ENCODE measurements around the gene VAT1L.

VAT1L gene

GRCh38 chr16:77928096-77928495, 139.7 kb downstream of the VAT1L start:
- H2AFZ ChIP-seq (ENCODE audit: low read length): no peak overlapping the region
- no peak overlapping the region for H3K9ac ChIP-seq (ENCODE audit: low read length)
- no peaks in the 10 kb centered on the region for H3F3A ChIP-seq (ENCODE audit: insufficient read depth, low read length)
- H3K79me2 ChIP-seq (ENCODE audit: low read length): no peaks in the 10 kb centered on the region
- H3K4me2 ChIP-seq (ENCODE audit: low read depth, low read length): no peak overlapping the region
- no peaks in the 10 kb centered on the region for H3K9me2 ChIP-seq (replicated peaks; ENCODE audit: insufficient read depth, low read length)
- DNase-seq: no peak
- H4K20me1 ChIP-seq (ENCODE audit: insufficient read depth, low read length): no peaks in the 10 kb centered on the region
- H3K36me3 ChIP-seq (replicated peaks; ENCODE audit: insufficient read depth, low read length): no peaks in the 10 kb centered on the region
- no peak overlapping the region for H3K4me3 ChIP-seq (ENCODE audit: low read length)
- no peak for TF ChIP-seq CTCF (IDR thresholded peaks at IDR 0.05; ENCODE audit: low read length)
- TF ChIP-seq EZH2phosphoT487 (IDR thresholded peaks at IDR 0.05; ENCODE audit: low read length): no peak
- TF ChIP-seq EZH2 (optimal IDR thresholded peaks at IDR 0.05; ENCODE audit: low read depth, low read length): no peak
- H3K4me1 ChIP-seq (ENCODE audit: low read length): no peaks in the 10 kb centered on the region
- H3K9me3 ChIP-seq (replicated peaks; ENCODE audit: insufficient read depth, low read length): no peaks in the 10 kb centered on the region
- H3K27ac ChIP-seq (ENCODE audit: low read length): no peak overlapping the region
- no peaks in the 10 kb centered on the region for H3K27me3 ChIP-seq (replicated peaks; ENCODE audit: insufficient read depth, low read length)

- no peaks in the 10 kb centered on the region for H3K9me2 ChIP-seq (replicated peaks; ENCODE audit: insufficient read depth, low read length)
- no peaks in the 10 kb centered on the region for H3K36me3 ChIP-seq (replicated peaks; ENCODE audit: insufficient read depth, low read length)
- no peak for DNase-seq
- no peak overlapping the region for H3K4me3 ChIP-seq (ENCODE audit: low read length)
- no peaks in the 10 kb centered on the region for H3K4me1 ChIP-seq (ENCODE audit: low read length)
- no peaks in the 10 kb centered on the region for H3F3A ChIP-seq (ENCODE audit: insufficient read depth, low read length)
- H3K9me3 ChIP-seq (replicated peaks; ENCODE audit: insufficient read depth, low read length): no peaks in the 10 kb centered on the region
- no peak overlapping the region for H2AFZ ChIP-seq (ENCODE audit: low read length)
- TF ChIP-seq EZH2phosphoT487 (IDR thresholded peaks at IDR 0.05; ENCODE audit: low read length) (no peak), EZH2 (optimal IDR thresholded peaks at IDR 0.05; ENCODE audit: low read depth, low read length) (no peak), CTCF (IDR thresholded peaks at IDR 0.05; ENCODE audit: low read length) (no peak)
- no peaks in the 10 kb centered on the region for H3K27me3 ChIP-seq (replicated peaks; ENCODE audit: insufficient read depth, low read length)
- H3K4me2 ChIP-seq (ENCODE audit: low read depth, low read length): no peak overlapping the region
- H3K9ac ChIP-seq (ENCODE audit: low read length): no peak overlapping the region
- H4K20me1 ChIP-seq (ENCODE audit: insufficient read depth, low read length): no peaks in the 10 kb centered on the region
- H3K79me2 ChIP-seq (ENCODE audit: low read length): no peaks in the 10 kb centered on the region
- no peak overlapping the region for H3K27ac ChIP-seq (ENCODE audit: low read length)
Measured at GRCh38 chr16:77929004-77929403, 140.6 kb downstream of the VAT1L start.

- Histone ChIP-seq H3K4me2 (ENCODE audit: low read depth, low read length) (no peak overlapping the region), H3F3A (ENCODE audit: insufficient read depth, low read length) (no peaks in the 10 kb centered on the region), H3K4me3 (ENCODE audit: low read length) (no peak overlapping the region), H3K27ac (ENCODE audit: low read length) (no peak overlapping the region), H2AFZ (ENCODE audit: low read length) (no peak overlapping the region), H3K36me3 (replicated peaks; ENCODE audit: insufficient read depth, low read length) (no peaks in the 10 kb centered on the region), H3K4me1 (ENCODE audit: low read length) (no peaks in the 10 kb centered on the region), H3K9ac (ENCODE audit: low read length) (no peak overlapping the region), H3K9me3 (replicated peaks; ENCODE audit: insufficient read depth, low read length) (no peaks in the 10 kb centered on the region), H4K20me1 (ENCODE audit: insufficient read depth, low read length) (no peaks in the 10 kb centered on the region), H3K79me2 (ENCODE audit: low read length) (no peaks in the 10 kb centered on the region), H3K27me3 (replicated peaks; ENCODE audit: insufficient read depth, low read length) (no peaks in the 10 kb centered on the region), H3K9me2 (replicated peaks; ENCODE audit: insufficient read depth, low read length) (no peaks in the 10 kb centered on the region)
- DNase-seq: no peak
- TF ChIP-seq EZH2 (optimal IDR thresholded peaks at IDR 0.05; ENCODE audit: low read depth, low read length) (no peak), CTCF (IDR thresholded peaks at IDR 0.05; ENCODE audit: low read length) (no peak), EZH2phosphoT487 (IDR thresholded peaks at IDR 0.05; ENCODE audit: low read length) (no peak)
Measured at GRCh38 chr16:77931058-77931457, 142.7 kb downstream of the VAT1L start.
